GM23248 (cell line): Measurements from ENCODE around the gene HSPG2. TPM values are rescaled to one million over a fixed set of nuclear protein-coding genes. Genes with fewer than 3 reads are reported as not detected.

Source experiments
- DNase-seq: peaks from one replicate; pipeline ENCODE4 v3.0.0-alpha.2; 2015
- H2AFZ ChIP-seq: fragments of 200-600 bp; sonication (generic); 2 replicates; pipeline ENCODE4 v1.6.1; 2016; ENCODE audit warnings: antibody characterized with exemption
- H3F3A ChIP-seq: fragments of 200-600 bp; sonication (generic); 2 replicates; pipeline ENCODE4 v1.6.1; 2016; ENCODE audit warnings: mild to moderate bottlenecking, antibody characterized with exemption, mixed run types; ENCODE audit not compliant: insufficient read depth
- H3K27ac ChIP-seq: fragments of 200-600 bp; sonication (generic); 2 replicates; pipeline ENCODE4 v1.5.1; 2016; ENCODE audit warnings: mild to moderate bottlenecking
- H3K27me3 ChIP-seq: fragments of 200-600 bp; sonication (generic); replicated peaks from 2 replicates; pipeline ENCODE4 v1.6.1; 2016; ENCODE audit warnings: mild to moderate bottlenecking; ENCODE audit not compliant: insufficient read depth
- H3K36me3 ChIP-seq: fragments of 200-600 bp; sonication (generic); 2 replicates; pipeline ENCODE4 v1.6.1; 2016; ENCODE audit warnings: low read depth, mild to moderate bottlenecking
- H3K4me1 ChIP-seq: fragments of 200-600 bp; sonication (generic); 2 replicates; pipeline ENCODE4 v1.6.1; 2016; ENCODE audit warnings: mild to moderate bottlenecking; ENCODE audit not compliant: insufficient read depth
- H3K4me2 ChIP-seq: fragments of 200-600 bp; sonication (generic); one replicate; pipeline ENCODE4 v1.6.1; 2016; ENCODE audit warnings: mild to moderate bottlenecking; ENCODE audit not compliant: unreplicated experiment
- H3K4me3 ChIP-seq: fragments of 200-600 bp; sonication (generic); 2 replicates; pipeline ENCODE4 v1.5.1; 2016; ENCODE audit warnings: mild to moderate bottlenecking
- H3K79me2 ChIP-seq: fragments of 200-600 bp; sonication (generic); 2 replicates; pipeline ENCODE4 v1.6.1; 2016; ENCODE audit warnings: mild to moderate bottlenecking; ENCODE audit not compliant: insufficient read depth
- H3K9ac ChIP-seq: fragments of 200-600 bp; sonication (generic); 2 replicates; pipeline ENCODE4 v1.6.1; 2016; ENCODE audit warnings: mild to moderate bottlenecking
- H3K9me2 ChIP-seq: fragments of 200-600 bp; sonication (generic); 2 replicates; pipeline ENCODE4 v1.6.1; 2016; ENCODE audit warnings: mixed run types, mild to moderate bottlenecking, moderate library complexity; ENCODE audit not compliant: insufficient read depth
- H3K9me3 ChIP-seq: fragments of 200-600 bp; sonication (generic); one replicate; pipeline ENCODE4 v1.6.1; 2017; ENCODE audit warnings: low read depth
- H4K20me1 ChIP-seq: fragments of 200-600 bp; sonication (generic); 2 replicates; pipeline ENCODE4 v1.6.0; 2016; ENCODE audit not compliant: insufficient read depth
- EZH2 ChIP-seq: fragments of 200-600 bp; sonication (generic); IDR thresholded peaks from 2 replicates; pipeline ENCODE4 v1.6.1; 2018; ENCODE audit warnings: antibody characterized with exemption, mild to moderate bottlenecking; ENCODE audit not compliant: insufficient read depth, poor library complexity, severe bottlenecking
- EZH2phosphoT487 ChIP-seq: fragments of 200-600 bp; sonication (generic); IDR thresholded peaks from 2 replicates; pipeline ENCODE4 v1.6.1; 2018; ENCODE audit warnings: antibody characterized with exemption, moderate library complexity, mild to moderate bottlenecking, low read depth; ENCODE audit not compliant: insufficient read depth
- WGBS, 2 experiments: methylation state at CpG; one replicate each; pipeline ENCODE4 v1.1.6; 2015 to 2017; ENCODE audit warnings: low lambda C conversion rate in 2 of 2, low coverage in 1 of 2; ENCODE audit errors: missing lambda C conversion rate in 2 of 2; 5-methylcytosine and 5-hydroxymethylcytosine counted together
- in situ Hi-C: fragments of 300-500 bp; cut with MboI; formaldehyde crosslinking; loops from 2 replicates; pipeline ENCODE4 v1.15.0; 2020
- polyA plus RNA-seq: library from polyadenylated mRNA; unstranded; fragments of >200 nt; fragmentation: Nextera tagmentation; extraction: Ambion mirVana; gene quantifications from 2 replicates; pipeline ENCODE4 v1.2.1, GENCODE V29; 2016
- total RNA-seq: library from RNA; depleted of rRNA; stranded (reverse); fragments of >200 nt; shearing (Covaris generic); gene quantifications from 2 replicates; pipeline ENCODE4 v1.2.3, GENCODE V29; 2014

HSPG2 gene
- total and polyA plus RNA-seq, 2 experiments from 2014 or later: 123 to 407 TPM

GRCh38 chr1:21882721-21883415 is 54.2 kb downstream of the HSPG2 start:
- H3K27ac ChIP-seq: no peak overlapping the region
- H3K4me3 ChIP-seq: no peak overlapping the region
- 87 to 91% methylated on average over 11 of the region's 11 CpGs for WGBS, 2 experiments
- no peak for DNase-seq
- no peak overlapping the region for H3K4me2 ChIP-seq
- no peaks in the 10 kb centered on the region for H3K9me3 ChIP-seq
- peaks cover 38% of the 10 kb centered on the region for H3K36me3 ChIP-seq
- no peaks in the 10 kb centered on the region for H3K9me2 ChIP-seq
- in situ Hi-C loops: no loop called here
- 0 out of 2 replicates have a peak, but pooled peaks cover 4% of the 10 kb centered on the region for H3F3A ChIP-seq
- H3K79me2 ChIP-seq: 0 out of 2 replicates have a peak, but pooled peaks cover 8% of the 10 kb centered on the region
- no peak overlapping the region for H3K9ac ChIP-seq
- H4K20me1 ChIP-seq: no peaks in the 10 kb centered on the region
- no peaks in the 10 kb centered on the region for H3K27me3 ChIP-seq
- H3K4me1 ChIP-seq: no peaks in the 10 kb centered on the region
- no peak overlapping the region for H2AFZ ChIP-seq
- TF ChIP-seq EZH2phosphoT487: no peak
- no peak for TF ChIP-seq EZH2

DNA sequence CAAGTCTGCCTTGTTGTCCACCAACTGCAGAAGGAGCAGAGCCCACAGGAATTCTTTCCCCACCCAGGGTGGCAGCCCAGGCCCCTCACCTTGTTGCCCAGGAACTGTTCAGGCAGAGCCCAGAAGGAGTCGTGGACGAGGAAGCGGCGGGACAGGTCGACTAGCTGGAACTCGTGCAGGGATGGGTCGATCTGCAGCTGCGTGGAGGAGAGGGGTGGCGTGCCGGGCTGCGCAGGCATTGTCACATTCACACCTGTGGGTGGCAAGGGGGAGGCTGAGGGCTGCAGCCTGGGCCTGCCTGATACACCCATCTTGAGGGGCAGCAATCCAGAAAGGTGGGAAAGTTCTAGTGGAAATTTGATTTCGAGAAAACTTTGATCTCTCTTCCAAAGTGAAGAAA is 55.9 kb downstream of the HSPG2 start:
- WGBS, 2 experiments: 95 to 98% methylated on average over 8 to 12 of the region's 12 CpGs
- Histone ChIP-seq H3K4me3 (no peak overlapping the region), H3K79me2 (0 out of 2 replicates have a peak, but pooled peaks cover 8% of the 10 kb centered on the region), H3K9ac (no peak overlapping the region), H3K4me2 (no peak overlapping the region), H3K36me3 (peaks cover 50% of the 10 kb centered on the region), H3K9me3 (no peaks in the 10 kb centered on the region), H3K27ac (no peak overlapping the region), H3K27me3 (no peaks in the 10 kb centered on the region), H2AFZ (no peak overlapping the region), H4K20me1 (no peaks in the 10 kb centered on the region), H3K4me1 (no peaks in the 10 kb centered on the region), H3K9me2 (no peaks in the 10 kb centered on the region), H3F3A (0 out of 2 replicates have a peak, but pooled peaks cover 4% of the 10 kb centered on the region)
- in situ Hi-C loops: no loop called here
- DNase-seq: no peak
- no peak for TF ChIP-seq EZH2
- TF ChIP-seq EZH2phosphoT487: no peak

GRCh38 chr1:21880619-21880970 is 56.5 kb downstream of the HSPG2 start:
- Histone ChIP-seq H3K9ac (no peak overlapping the region), H3K27me3 (no peaks in the 10 kb centered on the region), H3K9me3 (no peaks in the 10 kb centered on the region), H3K4me1 (no peaks in the 10 kb centered on the region), H3K4me2 (no peak overlapping the region), H3K4me3 (no peak overlapping the region), H3K79me2 (0 out of 2 replicates have a peak, but pooled peaks cover 8% of the 10 kb centered on the region), H3K9me2 (no peaks in the 10 kb centered on the region), H3K36me3 (peaks cover 56% of the 10 kb centered on the region), H2AFZ (no peak overlapping the region), H3K27ac (no peak overlapping the region), H4K20me1 (no peaks in the 10 kb centered on the region), H3F3A (0 out of 2 replicates have a peak, but pooled peaks cover 4% of the 10 kb centered on the region)
- in situ Hi-C loops: no loop called here
- WGBS, 2 experiments: 95 to 96% methylated on average over 16 of the region's 16 CpGs
- TF ChIP-seq EZH2phosphoT487 (no peak), EZH2 (no peak)
- no peak for DNase-seq

DNA sequence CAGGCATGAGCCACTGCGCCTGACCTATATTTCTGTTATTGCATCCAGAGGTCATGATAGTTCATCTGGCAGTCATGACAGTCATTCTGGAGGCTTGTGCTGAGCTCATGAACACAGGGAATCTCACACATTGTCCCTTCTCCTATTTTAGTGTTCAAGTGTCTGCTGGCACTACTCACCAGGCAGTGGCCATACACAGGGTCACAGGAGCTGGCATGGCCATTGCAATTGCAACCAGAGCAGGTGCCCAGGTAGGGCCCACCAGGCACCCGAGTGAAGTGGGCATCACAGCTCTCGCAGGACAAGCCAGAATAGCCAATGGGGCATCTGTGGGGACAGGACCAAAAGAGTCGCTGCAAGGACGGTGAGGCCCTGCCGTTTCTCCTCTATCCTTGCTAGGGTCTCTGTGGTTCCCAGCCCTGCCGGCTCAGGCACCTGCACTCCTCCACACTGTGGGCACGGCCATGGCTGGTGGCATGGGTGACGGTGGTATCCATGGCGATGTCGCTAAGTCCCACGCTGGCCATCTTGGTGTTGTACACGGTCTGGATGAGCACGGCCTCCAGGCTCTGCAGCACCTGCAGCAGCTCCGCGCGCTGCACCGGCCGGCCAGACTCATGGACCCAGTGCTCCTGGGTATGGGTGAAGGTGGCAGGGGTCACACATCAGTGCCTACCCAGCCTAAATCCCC is 57.0 kb downstream of the HSPG2 start:
- H3K79me2 ChIP-seq: 0 out of 2 replicates have a peak, but pooled peaks cover 8% of the 10 kb centered on the region
- in situ Hi-C loops: no loop called here
- no peaks in the 10 kb centered on the region for H3K9me2 ChIP-seq
- H3K4me3 ChIP-seq: no peak overlapping the region
- peaks cover 61% of the 10 kb centered on the region for H3K36me3 ChIP-seq
- H3K9me3 ChIP-seq: no peaks in the 10 kb centered on the region
- no peaks in the 10 kb centered on the region for H4K20me1 ChIP-seq
- H3K4me1 ChIP-seq: no peaks in the 10 kb centered on the region
- no peak overlapping the region for H3K9ac ChIP-seq
- no peak for TF ChIP-seq EZH2
- TF ChIP-seq EZH2phosphoT487: no peak
- no peak overlapping the region for H2AFZ ChIP-seq
- WGBS, 2 experiments: 95 to 96% methylated on average over 17 to 19 of the region's 19 CpGs
- no peaks in the 10 kb centered on the region for H3K27me3 ChIP-seq
- H3F3A ChIP-seq: 0 out of 2 replicates have a peak, but pooled peaks cover 4% of the 10 kb centered on the region
- no peak for DNase-seq
- H3K27ac ChIP-seq: no peak overlapping the region
- no peak overlapping the region for H3K4me2 ChIP-seq
